ENCODE data around the gene NR1D2.

NR1D2 gene

GRCh38 chr3:23968463-23969184, 23.5 kb downstream of the NR1D2 start:
- DNase-seq = no peak

GRCh38 chr3:23969393-23969792, 24.3 kb downstream of the NR1D2 start:
- DNase-seq = no peak

GRCh38 chr3:23971684-23972083, 26.6 kb downstream of the NR1D2 start:
- no peak for DNase-seq

GRCh38 chr3:23976555-23976954, 31.5 kb downstream of the NR1D2 start:
- no peak for DNase-seq

GRCh38 chr3:23979569-23979968, 34.5 kb downstream of the NR1D2 start:
- DNase-seq = no peak

- no peak for DNase-seq
These were observed 36.0 kb downstream of the NR1D2 start for GRCh38 chr3:23981136-23981535.

- no peak for DNase-seq
These were observed 36.9 kb downstream of the NR1D2 start for GRCh38 chr3:23981955-23982354.

GRCh38 chr3:23984934-23985333, 39.8 kb downstream of the NR1D2 start:
- no peak for DNase-seq

- DNase-seq = no peak
These were observed 40.9 kb downstream of the NR1D2 start for GRCh38 chr3:23985747-23986544.

GRCh38 chr3:23987356-23987755, 42.3 kb downstream of the NR1D2 start:
- no peak for DNase-seq

GRCh38 chr3:23991306-23991682, 46.2 kb downstream of the NR1D2 start:
- DNase-seq = no peak

- DNase-seq = peak; percentile 75
These were observed 46.9 kb downstream of the NR1D2 start for GRCh38 chr3:23991683-23992628.

- DNase-seq = no peak
These were observed 48.6 kb downstream of the NR1D2 start for GRCh38 chr3:23993556-23994243.

GRCh38 chr3:23994244-23994569, 49.1 kb downstream of the NR1D2 start:
- no peak for DNase-seq

- DNase-seq = no peak
These were observed 50.1 kb downstream of the NR1D2 start for GRCh38 chr3:23995219-23995618.

- no peak for DNase-seq
These were observed 51.0 kb downstream of the NR1D2 start for GRCh38 chr3:23996095-23996524.

- no peak for DNase-seq
These were observed 54.0 kb downstream of the NR1D2 start for GRCh38 chr3:23999012-23999641.

GRCh38 chr3:24002129-24002528, 57.0 kb downstream of the NR1D2 start:
- no peak for DNase-seq

- no peak for DNase-seq
These were observed 58.4 kb downstream of the NR1D2 start for GRCh38 chr3:24003466-24003865.

- no peak for DNase-seq
These were observed 59.3 kb downstream of the NR1D2 start for GRCh38 chr3:24004171-24004938.

GRCh38 chr3:24005669-24006068, 60.6 kb downstream of the NR1D2 start:
- no peak for DNase-seq

Measured in COR-L47 (cell line).